Measurements from ENCODE around the gene OBP2A.

The OBP2A gene

DNA sequence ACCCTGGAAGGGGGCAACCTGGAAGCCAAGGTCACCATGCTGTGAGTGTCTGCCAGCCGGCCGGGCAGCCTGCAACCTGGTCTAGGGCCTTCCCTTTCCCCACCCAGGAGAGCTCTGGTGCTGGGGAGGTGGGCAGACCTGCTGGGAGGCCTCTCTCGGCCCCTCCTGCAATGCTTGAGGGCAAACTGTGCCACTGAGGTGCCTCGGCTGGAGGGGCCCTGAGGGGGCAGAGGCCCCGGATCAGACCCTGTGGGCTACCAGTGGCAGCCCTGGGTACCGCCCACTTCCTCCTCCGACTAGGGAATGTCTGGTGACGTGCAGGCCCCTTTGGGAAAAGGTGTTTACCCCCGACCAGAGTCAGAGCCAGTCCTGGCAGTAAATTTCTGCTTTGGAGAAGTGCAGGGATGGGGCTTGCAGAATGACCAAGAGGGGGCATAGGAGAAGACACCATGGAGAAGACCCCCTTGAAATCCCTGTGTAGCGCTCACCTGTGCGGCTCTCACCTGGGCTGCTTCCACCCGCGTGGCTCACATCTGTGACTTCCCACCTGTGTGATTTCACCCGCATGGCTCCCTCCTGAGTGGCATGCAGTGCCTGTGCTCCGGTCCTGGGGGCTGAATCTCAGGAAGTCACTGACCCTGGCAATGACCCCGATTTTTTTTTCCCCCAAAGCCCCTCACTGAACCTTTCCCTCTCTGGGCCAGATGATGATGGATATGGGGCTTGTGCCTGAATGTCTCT, 23.6 kb upstream of the OBP2A start:
- H3K4me1 ChIP-seq (ENCODE audit: low read depth, poor library complexity, severe bottlenecking), result no peaks in the 10 kb centered on the region
- H3K27ac ChIP-seq, result no peak overlapping the region
- no peaks in the 10 kb centered on the region for H4K20me1 ChIP-seq (ENCODE audit: insufficient read depth)
- no peak overlapping the region for H2AFZ ChIP-seq (ENCODE audit: low read depth)
- H3K4me3 ChIP-seq (IDR thresholded peaks at IDR 0.05; ENCODE audit: insufficient read depth, low read depth, low read length), result no peak overlapping the region
- H3K9ac ChIP-seq, result no peak overlapping the region
- no peaks in the 10 kb centered on the region for H3K79me2 ChIP-seq (ENCODE audit: insufficient read depth, low read depth)
- no peaks in the 10 kb centered on the region for H3K36me3 ChIP-seq (ENCODE audit: insufficient read depth)
- no peak overlapping the region for H3K4me2 ChIP-seq
- peaks cover 60% of the 10 kb centered on the region for H3K27me3 ChIP-seq (ENCODE audit: insufficient read depth, low read depth)
- TF ChIP-seq, protein P1, sequence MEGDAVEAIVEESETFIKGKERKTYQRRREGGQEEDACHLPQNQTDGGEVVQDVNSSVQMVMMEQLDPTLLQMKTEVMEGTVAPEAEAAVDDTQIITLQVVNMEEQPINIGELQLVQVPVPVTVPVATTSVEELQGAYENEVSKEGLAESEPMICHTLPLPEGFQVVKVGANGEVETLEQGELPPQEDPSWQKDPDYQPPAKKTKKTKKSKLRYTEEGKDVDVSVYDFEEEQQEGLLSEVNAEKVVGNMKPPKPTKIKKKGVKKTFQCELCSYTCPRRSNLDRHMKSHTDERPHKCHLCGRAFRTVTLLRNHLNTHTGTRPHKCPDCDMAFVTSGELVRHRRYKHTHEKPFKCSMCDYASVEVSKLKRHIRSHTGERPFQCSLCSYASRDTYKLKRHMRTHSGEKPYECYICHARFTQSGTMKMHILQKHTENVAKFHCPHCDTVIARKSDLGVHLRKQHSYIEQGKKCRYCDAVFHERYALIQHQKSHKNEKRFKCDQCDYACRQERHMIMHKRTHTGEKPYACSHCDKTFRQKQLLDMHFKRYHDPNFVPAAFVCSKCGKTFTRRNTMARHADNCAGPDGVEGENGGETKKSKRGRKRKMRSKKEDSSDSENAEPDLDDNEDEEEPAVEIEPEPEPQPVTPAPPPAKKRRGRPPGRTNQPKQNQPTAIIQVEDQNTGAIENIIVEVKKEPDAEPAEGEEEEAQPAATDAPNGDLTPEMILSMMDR (conservative IDR thresholded peaks at IDR 0.05; ENCODE audit: low read depth, low read length), result no peak

DNA sequence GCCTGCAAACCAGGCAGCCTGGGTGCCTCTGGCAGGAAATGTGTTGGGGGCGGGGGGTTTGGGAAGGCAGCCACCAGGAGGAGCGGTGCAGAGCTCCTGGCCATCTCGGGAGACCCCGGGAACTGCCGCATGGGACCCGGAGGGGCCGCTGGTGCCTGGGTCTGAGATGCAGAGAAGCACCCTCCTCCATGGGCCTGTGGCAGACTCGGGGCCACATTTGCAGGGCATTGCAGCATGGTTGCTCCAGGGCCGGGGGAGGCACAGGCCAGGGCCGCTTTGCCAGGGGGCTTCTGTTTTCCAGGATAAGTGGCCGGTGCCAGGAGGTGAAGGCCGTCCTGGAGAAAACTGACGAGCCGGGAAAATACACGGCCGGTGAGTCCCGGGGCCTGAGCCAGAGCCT, 23.0 kb upstream of the OBP2A start:
- Histone ChIP-seq H3K4me2 (no peak overlapping the region), H3K9ac (no peak overlapping the region)

DNA sequence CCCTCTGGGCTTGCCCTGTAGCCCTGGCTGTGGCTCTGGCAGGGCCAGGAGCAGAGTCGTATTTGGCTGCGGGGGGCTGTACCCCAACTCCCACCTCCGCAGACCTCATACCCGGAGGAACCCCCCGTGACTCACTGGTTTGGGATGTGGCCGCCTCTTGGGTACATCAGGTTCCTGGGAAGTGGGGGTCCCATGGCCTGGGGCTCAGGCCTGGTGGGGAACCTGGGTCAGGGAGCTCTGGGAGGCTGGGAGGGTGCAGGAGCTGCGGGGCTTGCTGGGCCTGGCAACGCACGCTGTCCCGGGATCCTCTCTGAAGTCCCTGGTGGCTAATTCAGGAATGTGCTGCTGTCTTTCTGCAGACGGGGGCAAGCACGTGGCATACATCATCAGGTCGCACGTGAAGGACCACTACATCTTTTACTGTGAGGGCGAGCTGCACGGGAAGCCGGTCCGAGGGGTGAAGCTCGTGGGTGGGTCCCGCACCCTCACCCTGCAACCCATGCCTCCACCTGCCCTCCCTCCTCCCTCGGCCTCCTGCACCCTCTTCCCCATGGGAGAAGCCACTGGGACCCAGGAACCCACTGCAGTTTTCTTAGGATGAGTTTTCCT, 22.3 kb upstream of the OBP2A start:
- Histone ChIP-seq H3K27ac (no peak overlapping the region), H3K79me2 (ENCODE audit: insufficient read depth, low read depth) (no peaks in the 10 kb centered on the region), H3K4me3 (IDR thresholded peaks at IDR 0.05; ENCODE audit: insufficient read depth, low read depth, low read length) (no peak overlapping the region), H4K20me1 (ENCODE audit: insufficient read depth) (no peaks in the 10 kb centered on the region), H3K36me3 (ENCODE audit: insufficient read depth) (no peaks in the 10 kb centered on the region), H3K4me2 (no peak overlapping the region), H3K27me3 (ENCODE audit: insufficient read depth, low read depth) (peaks cover 53% of the 10 kb centered on the region), H3K4me1 (ENCODE audit: low read depth, poor library complexity, severe bottlenecking) (no peaks in the 10 kb centered on the region), H2AFZ (ENCODE audit: low read depth) (no peak overlapping the region), H3K9ac (no peak overlapping the region)
- TF ChIP-seq, protein P1 (conservative IDR thresholded peaks at IDR 0.05; ENCODE audit: low read depth, low read length), result no peak

More for the DNA sequence above, 23.0 kb upstream of the OBP2A start:
- Histone ChIP-seq H3K27ac (no peak overlapping the region), H3K36me3 (ENCODE audit: insufficient read depth) (no peaks in the 10 kb centered on the region), H4K20me1 (ENCODE audit: insufficient read depth) (no peaks in the 10 kb centered on the region), H2AFZ (ENCODE audit: low read depth) (no peak overlapping the region), H3K79me2 (ENCODE audit: insufficient read depth, low read depth) (no peaks in the 10 kb centered on the region), H3K4me1 (ENCODE audit: low read depth, poor library complexity, severe bottlenecking) (no peaks in the 10 kb centered on the region), H3K4me3 (IDR thresholded peaks at IDR 0.05; ENCODE audit: insufficient read depth, low read depth, low read length) (no peak overlapping the region), H3K27me3 (ENCODE audit: insufficient read depth, low read depth) (peaks cover 56% of the 10 kb centered on the region)
- TF ChIP-seq, protein P1 (conservative IDR thresholded peaks at IDR 0.05; ENCODE audit: low read depth, low read length), result no peak

DNA sequence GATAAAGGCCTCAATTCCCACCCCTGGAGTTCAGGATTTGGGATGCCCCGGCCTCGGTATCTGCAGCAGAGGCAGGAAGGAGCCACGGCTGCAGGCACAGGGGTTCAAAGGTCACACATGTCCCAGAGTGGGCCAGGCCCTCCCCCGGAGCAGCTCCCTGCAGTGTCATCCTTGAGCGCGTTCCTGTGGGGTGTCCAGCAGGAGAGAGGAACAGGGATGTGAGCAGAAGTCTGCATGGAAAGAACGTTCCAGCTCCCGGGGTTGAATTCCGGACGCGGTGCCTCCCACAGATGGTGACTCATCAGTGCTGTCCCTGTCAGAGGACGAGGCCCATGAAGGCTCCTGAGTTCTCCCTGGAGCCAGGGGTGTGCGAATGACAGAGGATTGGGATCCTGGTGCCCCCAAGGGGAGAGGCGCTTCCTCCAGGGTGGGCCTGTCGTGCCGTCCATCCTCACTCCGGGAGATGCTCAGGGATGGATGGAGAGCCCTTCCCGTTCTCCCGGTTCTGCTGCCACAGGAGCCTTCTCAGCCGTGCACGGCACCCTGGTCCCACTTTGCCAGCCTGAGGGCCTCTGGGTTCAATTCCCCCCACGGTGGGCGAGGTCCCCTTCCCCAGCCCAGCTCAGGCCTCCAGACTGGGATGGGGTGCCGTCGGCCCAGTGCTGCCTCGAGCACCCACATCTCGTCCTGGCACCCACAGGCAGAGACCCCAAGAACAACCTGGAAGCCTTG, 21.6 kb upstream of the OBP2A start:
- peaks cover 53% of the 10 kb centered on the region for H3K27me3 ChIP-seq (ENCODE audit: insufficient read depth, low read depth)
- no peaks in the 10 kb centered on the region for H4K20me1 ChIP-seq (ENCODE audit: insufficient read depth)
- no peak overlapping the region for H3K4me2 ChIP-seq
- no peak overlapping the region for H2AFZ ChIP-seq (ENCODE audit: low read depth)
- H3K79me2 ChIP-seq (ENCODE audit: insufficient read depth, low read depth), result no peaks in the 10 kb centered on the region
- TF ChIP-seq, protein P1 (conservative IDR thresholded peaks at IDR 0.05; ENCODE audit: low read depth, low read length), result no peak
- no peaks in the 10 kb centered on the region for H3K4me1 ChIP-seq (ENCODE audit: low read depth, poor library complexity, severe bottlenecking)
- H3K36me3 ChIP-seq (ENCODE audit: insufficient read depth), result no peaks in the 10 kb centered on the region
- no peak overlapping the region for H3K27ac ChIP-seq
- no peak overlapping the region for H3K4me3 ChIP-seq (IDR thresholded peaks at IDR 0.05; ENCODE audit: insufficient read depth, low read depth, low read length)
- no peak overlapping the region for H3K9ac ChIP-seq
